Ascending aorta (tissue), 2 donors: ENCODE data around the gene PKP2. TPM values are rescaled to one million over a fixed set of nuclear protein-coding genes. Genes with fewer than 3 reads are reported as not detected.

Source experiments
- DNase-seq, 2 donors: peaks; one replicate each; pipeline ENCODE4 v3.0.0-alpha.2; 2019; ENCODE audit warnings: low spot score in 2 of 2
- H3K27ac ChIP-seq, 2 donors: fragments of 200-600 bp; sonication (generic); one replicate each; pipeline ENCODE4 v1.5.1; 2016 to 2017; ENCODE audit warnings: mild to moderate bottlenecking in 1 of 2
- H3K27me3 ChIP-seq: fragments of 200-600 bp; sonication (generic); one replicate; pipeline ENCODE4 v1.5.1; 2017
- H3K36me3 ChIP-seq, 2 donors: fragments of 200-600 bp; sonication (generic); one replicate each; pipeline ENCODE4 v1.5.1; 2016
- H3K4me1 ChIP-seq, 2 donors: fragments of 200-600 bp; sonication (generic); one replicate each; pipeline ENCODE4 v1.5.1; 2016 to 2017; ENCODE audit warnings: mild to moderate bottlenecking in 1 of 2
- H3K4me3 ChIP-seq, 2 donors: fragments of 200-600 bp; sonication (generic); one replicate each; pipeline ENCODE4 v1.5.1; 2016 to 2017; ENCODE audit warnings: mild to moderate bottlenecking in 1 of 2
- H3K9me3 ChIP-seq, 2 donors: fragments of 200-600 bp; sonication (generic); one replicate each; pipeline ENCODE4 v1.5.1; 2016
- CTCF ChIP-seq, 3 experiments: fragments of 200-600 bp in 2 of 3; fragments of 450-650 bp in 1 of 3; sonication (generic) in 2 of 3; IDR thresholded peaks; one replicate each; pipeline ENCODE4 v1.5.1; 2016 to 2019; ENCODE audit warnings: antibody characterized with exemption in 3 of 3, mild to moderate bottlenecking in 1 of 3, moderate library complexity in 1 of 3
- intact Hi-C: fragments of 100-400 bp; cut with DNase I; formaldehyde crosslinking; loops from one replicate; pipeline ENCODE4 v1.15.1; 2023
- total RNA-seq: library from RNA; depleted of rRNA; stranded (reverse); fragments of >200 nt; gene quantifications from one replicate; pipeline ENCODE4 v1.1.0, GENCODE V29; 2016

PKP2 gene
- total RNA-seq, 1 donor from 2014 or later: not detected

DNA sequence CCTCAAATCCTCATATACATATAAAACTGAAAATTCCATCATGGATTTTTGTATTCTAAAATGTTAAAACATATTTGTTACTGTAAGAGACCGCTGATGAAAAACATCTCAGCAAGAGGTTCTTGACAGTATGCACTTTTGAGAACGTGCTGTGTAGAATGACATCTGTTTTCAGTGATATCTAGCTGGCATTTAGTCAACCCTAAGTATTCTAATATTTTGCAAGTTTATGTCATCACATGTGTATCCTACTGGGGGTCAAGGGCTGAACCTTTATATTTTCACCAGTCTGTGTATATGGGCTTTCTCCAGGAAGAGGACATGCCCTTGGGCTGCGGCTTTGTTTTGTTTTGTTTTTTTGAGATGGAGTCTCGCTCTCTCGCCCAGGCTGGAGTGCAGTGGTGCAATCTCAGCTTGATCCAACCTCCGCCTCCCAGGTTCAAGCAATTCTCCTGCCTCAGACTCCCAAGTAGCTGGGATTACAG is 118.8 kb downstream of the PKP2 start:
- Histone ChIP-seq H3K27ac (no peak overlapping the region), H3K27me3 (no peaks in the 10 kb centered on the region), H3K9me3 (no peaks in the 10 kb centered on the region), H3K4me1 (no peaks in the 10 kb centered on the region), H3K36me3 (no peaks in the 10 kb centered on the region), H3K4me3 (no peak overlapping the region)
- no peak for TF ChIP-seq CTCF (IDR thresholded peaks at IDR 0.05)
- no peak for DNase-seq
- intact Hi-C loops: no loop called here

- no peak for TF ChIP-seq CTCF (IDR thresholded peaks at IDR 0.05)
- no peak for DNase-seq
- H3K27me3 ChIP-seq: no peaks in the 10 kb centered on the region
- no peaks in the 10 kb centered on the region for H3K4me1 ChIP-seq
- intact Hi-C loops: no loop called here
- H3K4me3 ChIP-seq: no peak overlapping the region
- no peak overlapping the region for H3K27ac ChIP-seq
- H3K36me3 ChIP-seq: no peaks in the 10 kb centered on the region
- H3K9me3 ChIP-seq: no peaks in the 10 kb centered on the region
These were observed 119.4 kb downstream of the PKP2 start for GRCh38 chr12:32777159-32777558.

GRCh38 chr12:32776258-32776657 is 120.3 kb downstream of the PKP2 start:
- DNase-seq: no peak
- Histone ChIP-seq H3K4me3 (no peak overlapping the region), H3K27me3 (no peaks in the 10 kb centered on the region), H3K27ac (no peak overlapping the region), H3K9me3 (no peaks in the 10 kb centered on the region), H3K36me3 (no peaks in the 10 kb centered on the region), H3K4me1 (no peaks in the 10 kb centered on the region)
- intact Hi-C loops: no loop called here
- no peak for TF ChIP-seq CTCF (IDR thresholded peaks at IDR 0.05)

- intact Hi-C loops: no loop called here
These were observed 122.9 kb downstream of the PKP2 start for GRCh38 chr12:32773691-32774090.

GRCh38 chr12:32770141-32770540 is 126.4 kb downstream of the PKP2 start:
- DNase-seq: no peak
- intact Hi-C loops: no loop called here
- Histone ChIP-seq H3K4me1 (no peaks in the 10 kb centered on the region), H3K36me3 (no peaks in the 10 kb centered on the region), H3K27me3 (no peaks in the 10 kb centered on the region), H3K9me3 (no peaks in the 10 kb centered on the region), H3K27ac (no peak overlapping the region), H3K4me3 (no peak overlapping the region)
- no peak for TF ChIP-seq CTCF (IDR thresholded peaks at IDR 0.05)

More at GRCh38 chr12:32773691-32774090, 122.9 kb downstream of the PKP2 start:
- H3K4me1 ChIP-seq: no peaks in the 10 kb centered on the region
- no peak for DNase-seq
- H3K9me3 ChIP-seq: no peaks in the 10 kb centered on the region
- no peaks in the 10 kb centered on the region for H3K27me3 ChIP-seq
- H3K36me3 ChIP-seq: no peaks in the 10 kb centered on the region
- H3K4me3 ChIP-seq: no peak overlapping the region
- H3K27ac ChIP-seq: no peak overlapping the region
- TF ChIP-seq CTCF (IDR thresholded peaks at IDR 0.05): no peak

DNA sequence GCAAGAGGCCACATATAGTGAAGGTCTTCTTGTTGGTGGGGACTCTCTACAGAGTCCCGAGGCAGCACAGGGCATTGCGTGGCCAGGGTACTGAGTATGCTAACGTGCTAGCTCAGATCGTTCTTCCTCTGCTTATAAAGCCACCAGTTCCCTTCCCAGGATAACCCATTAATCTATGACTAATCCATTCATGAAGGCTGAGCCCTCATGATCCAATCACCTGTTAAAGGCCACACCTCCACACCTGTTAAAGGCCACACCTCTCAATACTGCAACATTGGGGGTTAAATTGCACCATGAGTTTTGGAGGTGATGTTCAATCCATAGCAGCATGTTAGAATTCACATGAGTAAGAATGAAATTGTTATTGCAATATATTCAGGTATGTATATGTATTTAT is 128.1 kb downstream of the PKP2 start:
- Histone ChIP-seq H3K27me3 (no peaks in the 10 kb centered on the region), H3K4me3 (no peak overlapping the region), H3K4me1 (no peaks in the 10 kb centered on the region), H3K36me3 (no peaks in the 10 kb centered on the region), H3K9me3 (no peaks in the 10 kb centered on the region), H3K27ac (no peak overlapping the region)
- no peak for DNase-seq
- intact Hi-C loops: no loop called here
- TF ChIP-seq CTCF (IDR thresholded peaks at IDR 0.05): no peak
